Epithelial cell of proximal tubule (primary cell): ENCODE results near the gene SCGB3A2. TPM values are rescaled to one million over a fixed set of nuclear protein-coding genes. Genes with fewer than 3 reads are reported as not detected.

ENCODE experiments used
- DNase-seq: peaks from one replicate; pipeline ENCODE4 v3.0.0-alpha.2; 2011; ENCODE audit warnings: low read depth
- H3K4me3 ChIP-seq: 2 replicates; pipeline ENCODE4 v1.5.1; 2011; ENCODE audit warnings: low read depth, mild to moderate bottlenecking, low read length
- CTCF ChIP-seq: conservative IDR thresholded peaks from 2 replicates; pipeline ENCODE4 v1.5.1; 2012; ENCODE audit warnings: low read depth, mild to moderate bottlenecking, low read length
- total RNA-seq: library from RNA; depleted of rRNA; stranded (reverse); fragments of >200 nt; gene quantifications from 2 replicates; pipeline ENCODE4 v1.2.3, GENCODE V29; 2015

Gene SCGB3A2
- total RNA-seq, 1 donor from 2014 or later = not detected

DNA sequence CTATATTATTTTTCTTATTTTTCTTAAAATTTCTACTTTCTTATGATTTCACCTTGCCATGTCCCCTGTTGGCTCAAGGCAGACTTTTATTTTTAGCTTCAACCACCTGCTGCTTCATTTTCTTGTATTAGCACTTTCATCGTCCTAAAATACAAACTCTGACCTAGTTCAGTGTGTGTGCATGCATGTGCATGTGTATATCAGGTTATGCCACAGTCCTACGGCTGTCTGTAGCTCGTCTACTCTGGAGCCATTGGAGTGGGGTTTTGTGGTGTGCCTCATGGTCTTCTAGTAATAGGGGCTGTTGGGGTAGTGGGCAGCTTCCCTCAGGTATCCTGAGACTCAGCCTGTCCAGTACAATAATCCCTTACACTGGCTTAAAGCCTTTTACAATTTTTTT lies 33.7 kb upstream of the SCGB3A2 start:
- no peak for TF ChIP-seq CTCF

GRCh38 chr5:147845618-147846017 lies 32.9 kb upstream of the SCGB3A2 start:
- no peak for TF ChIP-seq CTCF
- no peak overlapping the region for H3K4me3 ChIP-seq
- DNase-seq = no peak

More for the DNA sequence above, 33.7 kb upstream of the SCGB3A2 start:
- no peak overlapping the region for H3K4me3 ChIP-seq
- no peak for DNase-seq

- DNase-seq = no peak
- no peak overlapping the region for H3K4me3 ChIP-seq
- no peak for TF ChIP-seq CTCF
These were observed 29.3 kb upstream of the SCGB3A2 start for GRCh38 chr5:147849226-147849625.

GRCh38 chr5:147851578-147851977 lies 26.9 kb upstream of the SCGB3A2 start:
- no peak for TF ChIP-seq CTCF
- no peak for DNase-seq
- no peak overlapping the region for H3K4me3 ChIP-seq

DNA sequence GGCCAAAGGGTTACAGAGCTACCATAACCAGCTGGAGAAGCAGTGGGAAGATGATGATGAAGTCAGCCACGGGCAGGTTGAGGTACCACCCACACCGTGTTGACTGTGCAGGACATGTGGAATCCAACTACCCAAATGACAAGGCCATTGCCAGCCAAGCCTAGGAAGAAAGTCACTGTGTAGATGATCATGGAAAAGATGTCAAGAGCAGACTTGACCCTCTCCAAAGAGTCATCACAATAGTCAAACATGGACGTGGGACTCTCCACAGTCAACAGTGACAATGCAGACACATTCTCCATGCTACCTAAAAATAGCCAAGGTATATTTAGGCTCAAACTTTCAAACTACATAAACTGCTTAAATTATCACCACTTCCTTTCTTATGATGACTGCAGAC lies 26.1 kb upstream of the SCGB3A2 start:
- TF ChIP-seq CTCF = no peak
- H3K4me3 ChIP-seq = no peak overlapping the region
- DNase-seq = no peak

DNA sequence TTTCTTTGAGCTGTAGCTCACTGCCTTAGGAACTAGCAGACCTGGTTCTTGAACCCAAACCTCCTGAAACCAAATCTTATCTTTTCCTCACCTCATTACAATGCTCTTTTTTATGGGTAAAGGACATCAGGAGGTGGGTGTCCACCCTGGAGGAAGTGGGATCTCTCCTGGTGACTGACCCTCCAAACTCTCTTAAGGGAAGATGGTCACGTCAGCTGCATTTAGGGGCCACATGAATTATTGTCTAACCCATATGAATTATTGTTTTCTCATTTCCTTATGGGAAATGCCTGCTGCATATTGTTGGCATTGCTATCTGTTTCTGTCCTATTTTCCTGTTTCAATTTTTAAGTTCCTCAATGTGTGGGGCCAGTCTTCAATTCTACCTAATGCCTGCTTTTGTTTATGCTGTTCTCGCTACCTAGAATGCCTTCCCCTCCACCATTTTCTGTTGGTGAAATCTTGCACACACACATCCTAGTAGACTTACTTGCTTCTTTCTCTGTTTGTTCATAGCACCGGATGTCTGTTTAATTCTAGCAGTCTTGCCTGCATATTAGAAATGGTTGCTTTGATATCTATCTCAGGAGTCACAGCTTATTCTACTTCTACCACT lies 25.0 kb upstream of the SCGB3A2 start:
- no peak overlapping the region for H3K4me3 ChIP-seq
- no peak for DNase-seq
- no peak for TF ChIP-seq CTCF

GRCh38 chr5:147854331-147854730 lies 24.2 kb upstream of the SCGB3A2 start:
- no peak for DNase-seq
- no peak overlapping the region for H3K4me3 ChIP-seq
- TF ChIP-seq CTCF = no peak
